HG03575 (cell line): ENCODE measurements around the gene RIPOR1.

Source experiments
- ATAC-seq: cut with Tn5 transposase; IDR thresholded peaks from one replicate; pipeline ENCODE4 v1.9.1; 2021; ENCODE audit not compliant: unreplicated experiment, insufficient number of reproducible peaks, low FRiP score; ENCODE audit errors: extremely low read depth

The RIPOR1 gene

DNA sequence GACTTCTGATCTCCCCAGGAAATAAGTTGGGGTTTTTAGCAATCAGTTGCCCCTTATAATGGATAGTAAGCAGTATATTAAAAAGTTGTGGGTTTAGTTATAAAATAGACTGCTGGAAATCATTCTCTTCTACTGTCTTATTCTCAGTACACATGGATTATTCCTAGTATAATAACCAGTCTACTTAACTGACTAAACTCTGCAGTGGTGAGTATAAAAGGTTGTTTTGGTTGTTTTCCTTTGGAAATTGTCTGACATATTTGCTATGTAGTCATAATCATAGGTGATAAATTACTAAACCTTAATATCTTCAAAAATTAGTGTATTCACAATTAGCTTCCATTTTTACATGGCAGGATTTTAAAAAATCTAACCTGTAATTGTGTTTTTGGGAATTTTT is 65.1 kb downstream of the RIPOR1 start:
- ATAC-seq, result no peak

DNA sequence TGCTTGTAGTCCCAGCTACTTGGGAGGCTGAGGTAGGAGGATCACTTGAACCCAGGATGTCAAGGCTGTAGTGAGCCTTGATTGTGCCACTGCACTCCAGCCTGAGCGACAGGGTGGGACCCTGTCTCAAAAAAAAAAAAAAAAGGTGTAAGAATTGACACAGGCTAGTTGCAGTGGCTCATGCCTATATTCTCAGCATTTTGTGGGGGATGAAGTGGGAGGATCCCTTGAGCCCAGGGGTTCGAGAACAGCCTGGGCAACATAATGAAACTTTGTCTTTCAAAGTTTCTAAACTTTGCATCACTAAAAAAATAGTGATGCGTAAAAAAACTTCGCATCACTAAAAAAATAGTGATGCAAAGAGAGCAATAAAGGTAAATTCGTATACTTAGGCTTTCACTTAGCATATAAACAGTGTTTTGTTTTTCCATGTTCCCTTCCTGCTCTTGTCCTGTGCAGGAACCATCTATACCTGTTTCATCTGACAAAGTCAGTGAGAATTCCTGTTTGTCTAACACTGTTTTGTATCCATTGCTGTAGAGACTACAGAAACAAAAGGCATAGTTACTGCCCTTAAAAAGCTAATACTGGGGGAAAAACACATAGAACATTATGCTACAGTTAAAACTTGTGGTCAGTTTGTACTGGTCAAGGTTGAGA is 65.8 kb downstream of the RIPOR1 start:
- ATAC-seq, result no peak

DNA sequence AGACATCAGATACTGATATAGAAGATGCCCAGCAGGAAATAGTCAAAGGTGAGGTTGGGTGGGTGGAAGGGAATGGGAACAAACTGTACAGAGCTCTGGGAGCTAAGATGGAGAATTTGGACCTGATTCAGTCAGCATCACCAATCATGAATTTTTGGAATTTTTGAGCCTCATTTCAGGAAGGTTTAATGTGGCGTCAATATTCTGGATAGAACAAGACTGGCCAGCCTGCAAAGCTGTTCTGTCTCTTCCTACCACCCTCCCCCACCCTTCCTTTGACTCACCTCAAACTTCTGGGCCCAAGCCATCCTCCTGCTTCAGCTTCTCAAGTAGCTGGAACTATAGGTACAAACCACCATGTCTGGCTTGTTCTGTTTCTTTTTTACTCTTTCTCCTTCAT is 66.3 kb downstream of the RIPOR1 start:
- no peak for ATAC-seq
